NCI-H69 (cell line): ENCODE measurements around the gene MAGED1.
A peak's percentile ranks its signal among the peaks of the same experiment; 100 is the strongest.
"Not testable (repeated sequence)": the region's sequence is repeated elsewhere in the genome, so short reads cannot be mapped to it uniquely, and the experiment has no call there.

Source experiments
- DNase-seq: peaks from one replicate; lab custom pipeline; 2025; lab: John Stamatoyannopoulos, UW

The MAGED1 gene

DNA sequence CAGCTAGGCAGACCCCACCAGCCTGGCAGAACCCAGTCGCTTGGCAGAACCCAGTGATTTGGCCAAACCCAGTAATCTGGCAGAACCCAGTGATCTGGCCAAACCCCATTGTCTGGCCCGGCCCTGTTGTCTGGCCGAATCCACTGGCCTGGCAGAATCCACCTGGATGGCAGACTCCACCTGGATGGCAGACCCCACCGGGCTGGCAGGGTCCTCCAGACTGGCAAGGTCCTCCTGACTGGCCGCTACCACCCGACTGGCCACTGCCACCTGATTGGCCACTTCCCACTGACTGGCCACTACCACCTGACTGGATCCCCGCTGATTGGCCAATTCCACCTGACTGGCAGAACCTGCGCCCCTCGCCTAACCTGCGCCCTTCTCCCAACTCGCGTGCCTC lies 3.2 kb downstream of the MAGED1 start:
- DNase-seq, result no peak

DNA sequence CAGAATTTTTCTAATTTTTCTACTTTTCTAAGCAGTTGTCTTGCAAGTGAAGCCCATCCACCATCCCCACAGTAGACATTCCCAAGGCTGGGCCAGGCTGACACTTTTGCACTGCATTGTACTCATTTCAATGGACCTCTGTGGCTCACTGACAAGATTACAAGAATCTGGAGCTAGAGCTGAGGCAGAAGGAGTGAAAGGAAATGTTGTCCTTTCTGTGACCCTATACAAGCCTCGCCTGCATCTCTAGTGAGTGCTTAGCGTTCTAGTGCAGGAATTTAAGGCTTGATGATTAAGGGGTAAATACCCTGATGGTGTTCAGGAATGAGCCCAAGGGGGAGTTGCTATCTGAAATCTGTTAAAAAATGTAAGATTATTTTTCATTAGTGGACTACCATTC lies 6.3 kb downstream of the MAGED1 start:
- no peak for DNase-seq

DNA sequence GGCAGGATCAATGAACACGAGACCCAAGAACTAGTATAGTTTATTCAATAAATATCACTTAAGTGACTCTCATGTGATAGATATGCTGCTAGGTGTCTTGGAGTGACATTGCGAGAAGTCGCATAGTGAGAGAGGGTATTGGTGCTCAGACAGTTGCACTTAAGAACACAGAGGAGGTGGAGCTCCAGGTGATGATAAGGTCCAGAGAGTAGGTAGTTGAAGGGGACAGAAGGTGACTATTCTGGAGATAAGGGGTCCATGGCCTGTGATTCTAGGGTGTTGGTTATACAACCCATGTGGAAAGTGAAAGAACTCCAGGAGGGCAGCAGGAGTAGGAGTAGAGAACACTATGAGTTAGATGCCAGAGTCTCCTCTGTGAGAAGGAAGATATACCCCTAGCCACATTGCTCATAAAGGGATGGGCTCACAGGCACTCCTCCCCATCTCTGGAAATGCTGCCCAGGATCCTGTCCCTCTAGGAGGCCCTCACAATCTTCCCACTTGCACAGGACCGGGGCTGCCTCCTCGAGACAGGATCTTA lies 9.2 kb downstream of the MAGED1 start:
- DNase-seq, result no peak

DNA sequence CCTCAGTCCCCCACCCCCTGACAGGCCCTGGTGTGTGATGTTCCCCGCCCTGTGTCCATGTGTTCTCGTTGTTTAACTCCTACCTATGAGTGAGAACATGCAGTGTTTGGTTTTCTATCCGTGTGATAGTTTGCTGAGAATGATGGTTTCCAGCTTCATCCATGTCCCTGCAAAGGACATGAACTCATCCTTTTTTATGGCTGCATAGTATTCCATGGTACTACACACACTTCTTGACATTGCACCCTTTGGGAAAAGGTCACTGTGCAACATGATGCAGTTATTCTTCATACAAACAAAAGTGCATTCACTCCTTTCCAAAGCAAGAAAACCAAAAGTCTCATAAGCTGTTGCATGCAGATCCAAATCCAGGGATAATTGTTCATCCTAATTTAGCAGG lies 11.7 kb downstream of the MAGED1 start:
- DNase-seq, result not testable (repeated sequence)

DNA sequence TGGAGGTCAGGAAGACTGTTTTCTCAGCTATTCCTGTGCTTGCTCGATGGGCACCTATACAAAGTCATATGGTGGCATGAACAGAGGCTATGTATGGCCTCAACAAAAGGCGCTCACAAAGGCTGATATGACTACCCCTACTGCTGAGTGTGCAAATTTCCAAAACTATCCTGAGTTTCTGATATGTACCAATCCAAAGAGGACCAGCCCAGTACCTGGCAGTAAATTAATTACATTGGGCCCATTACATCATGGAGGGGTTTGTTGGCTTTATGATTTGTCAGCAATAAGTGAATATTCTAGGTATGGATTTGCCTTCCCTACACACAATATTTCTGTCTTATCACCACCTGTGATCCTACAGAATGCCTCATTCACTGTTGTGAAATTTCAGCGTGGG lies 12.3 kb downstream of the MAGED1 start:
- no peak for DNase-seq

DNA sequence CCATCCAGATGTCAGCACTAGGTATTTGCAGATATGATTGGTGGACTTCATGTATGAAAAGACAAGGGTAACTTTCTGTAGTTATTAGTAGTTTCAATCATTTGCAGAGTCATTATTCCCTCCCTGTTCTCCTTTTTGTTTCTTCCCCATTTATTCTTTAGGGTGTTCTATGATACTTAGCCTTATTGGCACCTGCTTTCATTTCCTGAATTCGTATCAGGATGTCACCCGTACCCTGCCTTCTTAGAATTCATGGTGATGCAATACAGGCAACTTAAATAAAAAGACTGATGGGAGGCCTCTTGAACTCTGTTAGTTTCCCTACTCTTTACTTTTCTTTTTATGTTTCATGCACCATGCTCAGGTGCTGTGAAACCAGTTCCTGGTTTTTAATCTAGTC lies 24.2 kb downstream of the MAGED1 start:
- DNase-seq, result no peak

DNA sequence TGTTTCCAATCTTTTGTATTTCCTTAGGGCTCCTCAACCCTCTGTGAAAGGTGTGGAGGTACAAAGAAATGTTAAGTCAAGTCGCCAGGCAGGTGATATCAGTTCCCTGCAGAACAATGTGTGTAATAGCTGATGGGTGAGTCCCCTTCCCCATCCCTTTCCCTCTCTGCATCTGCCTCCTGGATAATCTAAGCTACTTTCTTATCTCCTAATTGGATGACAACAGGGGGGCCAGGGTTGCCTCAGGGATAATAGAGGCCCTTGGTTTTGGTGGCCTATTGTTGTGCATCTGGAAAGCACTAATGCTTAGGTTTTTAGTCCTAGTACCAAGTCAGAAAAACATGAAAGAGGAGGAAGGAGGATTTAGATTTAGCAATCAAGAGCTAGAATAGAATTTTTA lies 29.1 kb downstream of the MAGED1 start:
- DNase-seq, result peak; percentile 4

DNA sequence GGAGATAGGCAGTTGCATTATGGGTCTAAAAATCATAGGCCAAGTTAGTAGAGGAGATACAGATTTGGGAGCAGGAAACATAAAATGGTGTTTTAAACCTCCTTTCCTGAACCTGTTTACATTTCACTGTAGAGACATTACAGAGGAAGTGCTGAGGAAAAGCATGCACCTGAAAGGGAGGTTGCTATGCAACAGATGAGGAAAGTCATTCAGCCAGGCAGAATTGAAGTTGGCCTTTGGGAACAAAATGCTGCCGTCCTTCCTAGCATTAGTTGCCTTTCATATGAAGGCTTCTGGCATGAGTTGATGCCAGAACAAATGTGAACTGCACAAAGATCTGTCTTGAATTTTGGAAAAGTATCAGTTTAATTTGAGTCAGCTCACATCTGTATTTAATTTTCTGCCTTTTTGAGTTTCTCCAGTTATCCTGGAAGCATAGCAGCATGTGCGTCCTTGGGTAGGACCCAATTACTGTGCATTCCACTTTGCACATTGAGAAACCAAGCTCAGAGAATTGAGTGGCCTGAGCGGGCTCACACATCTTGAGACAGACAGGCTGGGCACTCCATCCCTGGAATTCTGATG lies 38.2 kb downstream of the MAGED1 start:
- peak; percentile 2 for DNase-seq
